Measurements from ENCODE around the gene PRKCZ.

The PRKCZ gene

GRCh38 chr1:2115702-2116341 is 65.6 kb downstream of the PRKCZ start:
- TF ChIP-seq FOXP2 (optimal IDR thresholded peaks at IDR 0.05; ENCODE audit: borderline replicate concordance, extremely low read depth, extremely low read length, insufficient read depth) (no peak), POLR2AphosphoS5 (IDR thresholded peaks at IDR 0.05; ENCODE audit: low read depth, low read length) (no peak), REST (IDR thresholded peaks at IDR 0.05; ENCODE audit: insufficient read depth in 1 of 2, low read depth in 2 of 2, low read length in 2 of 2) (no peak), SIN3A (IDR thresholded peaks at IDR 0.05; ENCODE audit: borderline replicate concordance, insufficient read depth, low read length) (no peak), TAF1 (IDR thresholded peaks at IDR 0.05; ENCODE audit: borderline replicate concordance, insufficient read depth, low read length) (no peak)

- TF ChIP-seq TAF1 (IDR thresholded peaks at IDR 0.05; ENCODE audit: borderline replicate concordance, insufficient read depth, low read length), result no peak
- no peak for TF ChIP-seq REST (IDR thresholded peaks at IDR 0.05; ENCODE audit: insufficient read depth in 1 of 2, low read depth in 2 of 2, low read length in 2 of 2)
- TF ChIP-seq POLR2AphosphoS5 (IDR thresholded peaks at IDR 0.05; ENCODE audit: low read depth, low read length), result no peak
- TF ChIP-seq SIN3A (IDR thresholded peaks at IDR 0.05; ENCODE audit: borderline replicate concordance, insufficient read depth, low read length), result no peak
- TF ChIP-seq FOXP2 (optimal IDR thresholded peaks at IDR 0.05; ENCODE audit: borderline replicate concordance, extremely low read depth, extremely low read length, insufficient read depth), result no peak
These were observed 69.7 kb downstream of the PRKCZ start for GRCh38 chr1:2119886-2120285.

- TF ChIP-seq POLR2AphosphoS5 (IDR thresholded peaks at IDR 0.05; ENCODE audit: low read depth, low read length), result no peak
- TF ChIP-seq REST (IDR thresholded peaks at IDR 0.05; ENCODE audit: insufficient read depth in 1 of 2, low read depth in 2 of 2, low read length in 2 of 2), result no peak
- TF ChIP-seq FOXP2 (optimal IDR thresholded peaks at IDR 0.05; ENCODE audit: borderline replicate concordance, extremely low read depth, extremely low read length, insufficient read depth), result no peak
- no peak for TF ChIP-seq TAF1 (IDR thresholded peaks at IDR 0.05; ENCODE audit: borderline replicate concordance, insufficient read depth, low read length)
- TF ChIP-seq SIN3A (IDR thresholded peaks at IDR 0.05; ENCODE audit: borderline replicate concordance, insufficient read depth, low read length), result no peak
These were observed 71.0 kb downstream of the PRKCZ start for GRCh38 chr1:2121101-2121691.

GRCh38 chr1:2124446-2125198 is 74.4 kb downstream of the PRKCZ start:
- no peak for TF ChIP-seq SIN3A (IDR thresholded peaks at IDR 0.05; ENCODE audit: borderline replicate concordance, insufficient read depth, low read length)
- TF ChIP-seq FOXP2 (optimal IDR thresholded peaks at IDR 0.05; ENCODE audit: borderline replicate concordance, extremely low read depth, extremely low read length, insufficient read depth), result no peak
- no peak for TF ChIP-seq TAF1 (IDR thresholded peaks at IDR 0.05; ENCODE audit: borderline replicate concordance, insufficient read depth, low read length)
- no peak for TF ChIP-seq POLR2AphosphoS5 (IDR thresholded peaks at IDR 0.05; ENCODE audit: low read depth, low read length)
- TF ChIP-seq REST (IDR thresholded peaks at IDR 0.05; ENCODE audit: insufficient read depth in 1 of 2, low read depth in 2 of 2, low read length in 2 of 2), result no peak

Data from PFSK-1 (cell line).